GM18502 (cell line): ENCODE data around the gene CLBA1.
A peak's percentile ranks its signal among the peaks of the same experiment; 100 is the strongest.
"Not testable (repeated sequence)": the region's sequence is repeated elsewhere in the genome, so short reads cannot be mapped to it uniquely, and the experiment has no call there.

ENCODE experiments used
- ATAC-seq: cut with Tn5 transposase; IDR thresholded peaks from one replicate; pipeline ENCODE4 v1.9.1; 2021; ENCODE audit warnings: mild to moderate bottlenecking; ENCODE audit not compliant: unreplicated experiment, poor library complexity

The CLBA1 gene

GRCh38 chr14:105019861-105020814 lies 34.5 kb downstream of the CLBA1 start:
- ATAC-seq: peak; percentile 32

- peak; percentile 75 for ATAC-seq
These were observed 35.4 kb downstream of the CLBA1 start, which contains the start of gene CDCA4 for GRCh38 chr14:105020815-105021655. Gene CDCA4, minus strand, starts transcription at chr14:105021083. Its CDS starts 9,154 bp downstream, at chr14:105011929.

GRCh38 chr14:105021656-105022275 lies 36.2 kb downstream of the CLBA1 start:
- no peak for ATAC-seq

GRCh38 chr14:105022276-105022670 lies 36.7 kb downstream of the CLBA1 start:
- ATAC-seq: no peak

GRCh38 chr14:105023144-105023543 lies 37.6 kb downstream of the CLBA1 start:
- no peak for ATAC-seq

GRCh38 chr14:105023791-105024480 lies 38.3 kb downstream of the CLBA1 start:
- ATAC-seq: no peak

- no peak for ATAC-seq
These were observed 39.8 kb downstream of the CLBA1 start for GRCh38 chr14:105025429-105025828.

GRCh38 chr14:105026033-105026785 lies 40.6 kb downstream of the CLBA1 start:
- ATAC-seq: no peak

- no peak for ATAC-seq
These were observed 41.4 kb downstream of the CLBA1 start for GRCh38 chr14:105026802-105027563.

- not testable (repeated sequence) for ATAC-seq
These were observed 42.1 kb downstream of the CLBA1 start for GRCh38 chr14:105027718-105028117.

GRCh38 chr14:105028251-105028927 lies 42.8 kb downstream of the CLBA1 start:
- no peak for ATAC-seq

- ATAC-seq: no peak
These were observed 43.8 kb downstream of the CLBA1 start for GRCh38 chr14:105029402-105029801.

GRCh38 chr14:105030194-105030593 lies 44.6 kb downstream of the CLBA1 start:
- ATAC-seq: no peak

GRCh38 chr14:105030836-105031396 lies 45.3 kb downstream of the CLBA1 start:
- no peak for ATAC-seq

- ATAC-seq: not testable (repeated sequence)
These were observed 46.9 kb downstream of the CLBA1 start for GRCh38 chr14:105032451-105032901.

GRCh38 chr14:105033412-105033900 lies 47.9 kb downstream of the CLBA1 start:
- not testable (repeated sequence) for ATAC-seq

- ATAC-seq: no peak
These were observed 48.9 kb downstream of the CLBA1 start for GRCh38 chr14:105034315-105035039.
